ENCODE data around the gene CEP104.

DNA sequence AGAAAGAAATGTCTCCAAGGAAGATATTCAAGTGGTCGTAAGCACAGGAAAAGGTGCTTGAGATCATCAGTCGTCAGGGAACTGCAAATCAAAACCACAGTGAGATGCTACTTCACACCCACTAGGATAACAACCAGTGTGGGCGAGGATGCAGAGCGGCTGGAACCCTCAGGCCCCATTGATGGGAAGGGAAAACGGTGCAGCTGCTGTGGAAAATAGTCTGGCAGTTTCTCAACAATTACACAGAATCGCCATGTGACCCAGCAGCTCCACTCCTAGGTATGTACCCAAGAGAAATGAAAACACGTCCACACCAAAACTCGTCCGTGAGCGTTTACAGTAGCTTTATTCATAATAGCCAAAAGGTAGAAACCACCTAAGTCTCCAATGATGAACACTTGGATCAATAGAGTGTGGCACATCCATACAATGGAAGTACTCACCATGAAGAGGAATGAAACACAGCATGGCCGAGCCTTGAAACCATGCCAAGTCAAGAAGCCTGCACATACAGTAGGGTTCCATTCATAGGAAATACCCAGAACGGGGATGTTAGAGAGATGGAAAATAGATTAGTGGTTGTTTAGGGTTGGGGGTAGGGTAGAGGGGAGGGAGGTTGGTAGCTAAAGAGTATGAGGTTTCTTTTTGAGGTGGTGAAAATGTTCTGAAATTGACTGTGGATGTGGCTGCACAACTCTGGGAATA is 6.4 kb upstream of the CEP104 start:
- no peak for TF ChIP-seq EZH2 (IDR thresholded peaks at IDR 0.05; ENCODE audit: insufficient read depth, poor library complexity, severe bottlenecking)
- TF ChIP-seq EZH2phosphoT487 (IDR thresholded peaks at IDR 0.05; ENCODE audit: insufficient read depth, low read depth), result no peak
